GM12864 (cell line): Measurements from ENCODE around the gene CRIM1.

ENCODE experiments used
- DNase-seq: peaks from one replicate; pipeline ENCODE4 v3.0.0-alpha.2; 2011; ENCODE audit warnings: low read depth
- H3K4me3 ChIP-seq: 2 replicates; pipeline ENCODE4 v1.5.1; 2011; ENCODE audit warnings: mild to moderate bottlenecking, low read depth, low read length, control low read depth
- CTCF ChIP-seq: IDR thresholded peaks from 2 replicates; pipeline ENCODE4 v1.5.1; 2011; ENCODE audit warnings: low read depth, mild to moderate bottlenecking, moderate library complexity, low read length, control low read depth, inconsistent platforms; ENCODE audit errors: missing control alignments

CRIM1 gene

GRCh38 chr2:36393738-36394256, 38.2 kb downstream of the CRIM1 start:
- no peak for TF ChIP-seq CTCF
- no peak overlapping the region for H3K4me3 ChIP-seq
- DNase-seq = no peak

GRCh38 chr2:36394804-36395203, 39.2 kb downstream of the CRIM1 start:
- DNase-seq = no peak
- no peak for TF ChIP-seq CTCF
- H3K4me3 ChIP-seq = no peak overlapping the region

GRCh38 chr2:36395866-36396265, 40.3 kb downstream of the CRIM1 start:
- TF ChIP-seq CTCF = no peak
- DNase-seq = no peak
- H3K4me3 ChIP-seq = no peak overlapping the region

- H3K4me3 ChIP-seq = no peak overlapping the region
- no peak for DNase-seq
- TF ChIP-seq CTCF = no peak
Observed at GRCh38 chr2:36396878-36397539, 41.4 kb downstream of the CRIM1 start.

GRCh38 chr2:36397728-36398413, 42.3 kb downstream of the CRIM1 start:
- TF ChIP-seq CTCF = no peak
- no peak for DNase-seq
- H3K4me3 ChIP-seq = no peak overlapping the region

GRCh38 chr2:36399050-36399449, 43.5 kb downstream of the CRIM1 start:
- no peak for DNase-seq
- no peak overlapping the region for H3K4me3 ChIP-seq
- no peak for TF ChIP-seq CTCF
